OCI-M2 (cell line): ENCODE measurements around the gene VPS51.
"Not testable (repeated sequence)": the region's sequence is repeated elsewhere in the genome, so short reads cannot be mapped to it uniquely, and the experiment has no call there.

Experiments
- DNase-seq: peaks from one replicate; lab custom pipeline; 2025; ENCODE audit not compliant: unreplicated experiment; lab: John Stamatoyannopoulos, UW

Gene VPS51

DNA sequence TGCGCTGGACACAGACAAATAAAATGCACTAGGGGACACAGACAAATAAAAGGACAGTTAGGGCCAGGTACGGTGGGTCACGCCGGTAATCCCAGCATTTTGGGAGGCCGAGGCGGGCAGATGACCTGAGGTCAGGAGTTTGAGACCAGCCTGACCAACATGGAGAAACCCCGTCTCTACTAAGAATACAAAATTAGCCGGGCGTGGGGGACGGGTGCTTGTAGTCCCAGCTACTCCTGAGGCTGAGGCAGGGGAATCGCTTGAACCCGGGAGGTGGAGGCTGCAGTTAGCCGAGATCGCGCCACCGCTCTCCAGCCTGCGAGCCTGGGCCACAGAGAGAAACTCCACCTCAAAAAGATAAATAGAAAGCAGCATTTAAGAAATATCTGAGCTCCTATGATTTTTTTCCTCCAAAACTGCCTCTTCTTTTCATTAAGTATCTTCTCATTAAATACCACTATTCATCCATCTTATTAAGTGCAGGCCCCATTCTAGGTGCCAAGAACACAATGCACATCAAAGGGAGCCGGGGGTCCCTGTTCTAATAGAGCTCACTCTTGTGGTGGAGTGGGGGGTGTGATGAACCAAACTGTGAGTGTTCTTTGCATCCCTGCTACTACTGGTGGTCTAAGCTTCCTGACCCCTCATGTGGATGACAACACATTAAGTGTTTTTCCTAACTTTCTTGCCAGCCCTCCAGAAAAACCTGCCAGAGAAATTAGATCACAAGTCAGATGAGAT lies 22.3 kb downstream of the VPS51 start:
- no peak for DNase-seq

- not testable (repeated sequence) for DNase-seq
These were observed 23.1 kb downstream of the VPS51 start for GRCh38 chr11:65118891-65119669.

DNA sequence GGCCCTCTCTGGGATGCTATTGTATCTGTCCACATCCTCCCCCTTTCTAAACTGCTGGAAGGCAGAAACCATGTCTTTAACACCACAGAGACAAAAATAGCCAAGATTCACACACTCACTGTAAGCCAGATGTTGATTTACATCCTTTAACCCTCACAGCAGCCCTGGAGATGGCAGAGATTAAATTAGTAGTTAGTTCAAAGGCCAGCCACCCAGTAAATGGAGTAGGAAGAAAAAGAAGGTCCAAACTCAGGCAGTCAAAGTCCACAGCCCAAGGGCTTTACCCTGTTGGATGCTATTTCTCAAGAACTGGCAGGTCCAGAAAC lies 23.6 kb downstream of the VPS51 start:
- no peak for DNase-seq

DNA sequence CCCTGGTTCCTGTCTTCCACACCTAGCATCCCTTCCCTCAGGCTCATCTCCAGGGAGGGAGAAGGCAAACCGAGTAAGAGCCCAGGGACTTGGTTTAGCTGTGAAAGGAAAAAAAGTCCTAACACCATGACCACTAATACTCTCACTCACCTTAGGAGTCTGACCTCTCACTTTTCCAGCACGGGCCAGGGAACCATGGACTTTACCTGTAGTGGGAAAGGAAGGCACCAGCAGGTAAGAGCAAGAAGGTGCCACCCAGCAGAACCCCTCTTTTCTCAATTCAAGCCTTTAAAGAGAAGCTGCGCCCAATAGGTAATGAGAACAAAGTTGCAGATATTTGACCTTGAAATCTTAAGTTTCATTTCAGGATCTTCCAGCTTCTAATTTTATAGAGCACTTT lies 24.8 kb downstream of the VPS51 start:
- no peak for DNase-seq

DNA sequence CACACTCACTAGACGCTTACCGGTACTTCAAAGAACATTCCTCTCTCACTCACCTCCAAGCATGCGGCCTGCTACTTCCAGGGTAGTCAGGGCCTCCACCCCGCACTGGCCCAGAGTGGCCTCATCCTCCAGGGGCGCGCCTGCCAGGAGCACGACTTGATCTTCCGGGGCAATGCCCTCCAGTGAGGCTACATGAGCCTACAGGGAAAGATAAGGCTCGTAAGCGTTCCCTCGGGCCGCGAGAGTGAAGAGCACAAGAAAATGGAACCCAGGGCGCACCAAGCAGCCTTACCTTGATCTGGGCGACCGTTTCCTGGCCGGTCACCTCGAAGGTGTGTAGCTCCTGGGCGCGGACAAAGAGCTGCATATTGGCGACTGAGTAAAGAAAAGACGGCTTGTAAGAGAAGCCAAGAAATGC lies 25.4 kb downstream of the VPS51 start:
- no peak for DNase-seq

- peak; percentile 83 for DNase-seq
These were observed 26.1 kb downstream of the VPS51 start, which contains the start of the genes FAU and MRPL49 for GRCh38 chr11:65121865-65122696. Gene FAU, minus strand, starts transcription at chr11:65122134. Its CDS starts 321 bp downstream, at chr11:65121813. Gene MRPL49, plus strand, starts transcription at chr11:65122321. Its CDS starts 26 bp downstream, at chr11:65122347.

GRCh38 chr11:65124480-65125196 lies 28.6 kb downstream of the VPS51 start:
- DNase-seq: no peak

- no peak for DNase-seq
These were observed 29.4 kb downstream of the VPS51 start for GRCh38 chr11:65125197-65126056.

DNA sequence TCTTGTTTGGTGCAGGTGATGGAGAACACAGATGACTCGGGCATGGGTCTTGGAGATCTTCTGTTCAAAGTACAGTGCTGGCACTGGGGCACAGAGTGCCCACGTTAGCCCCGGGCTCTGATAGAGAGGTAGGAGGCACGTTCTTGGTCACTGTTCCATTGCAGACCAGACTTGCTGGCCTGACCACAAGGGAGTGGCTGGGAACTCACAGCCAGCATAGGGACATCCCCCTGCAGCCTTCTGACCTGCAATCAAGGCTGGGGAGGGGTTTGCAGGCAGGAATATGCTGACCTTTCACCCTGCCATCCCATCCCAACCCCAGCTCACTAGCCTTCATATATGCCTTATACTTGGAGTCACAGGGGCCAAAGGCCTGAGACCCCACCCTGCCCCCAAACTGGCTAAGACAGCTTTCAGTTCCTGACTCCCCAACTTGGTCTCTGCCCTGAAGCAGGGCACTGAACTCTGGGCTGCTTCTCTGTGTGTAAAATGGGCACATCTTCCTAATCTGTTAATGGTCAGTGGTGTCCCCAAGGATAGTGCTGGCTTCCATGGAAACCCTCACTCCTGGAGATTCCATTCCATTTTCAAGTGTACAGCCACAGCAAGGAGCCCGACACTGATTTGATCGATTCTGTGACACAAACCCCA lies 30.7 kb downstream of the VPS51 start:
- DNase-seq: no peak

- no peak for DNase-seq
These were observed 31.6 kb downstream of the VPS51 start for GRCh38 chr11:65127473-65128181.

DNA sequence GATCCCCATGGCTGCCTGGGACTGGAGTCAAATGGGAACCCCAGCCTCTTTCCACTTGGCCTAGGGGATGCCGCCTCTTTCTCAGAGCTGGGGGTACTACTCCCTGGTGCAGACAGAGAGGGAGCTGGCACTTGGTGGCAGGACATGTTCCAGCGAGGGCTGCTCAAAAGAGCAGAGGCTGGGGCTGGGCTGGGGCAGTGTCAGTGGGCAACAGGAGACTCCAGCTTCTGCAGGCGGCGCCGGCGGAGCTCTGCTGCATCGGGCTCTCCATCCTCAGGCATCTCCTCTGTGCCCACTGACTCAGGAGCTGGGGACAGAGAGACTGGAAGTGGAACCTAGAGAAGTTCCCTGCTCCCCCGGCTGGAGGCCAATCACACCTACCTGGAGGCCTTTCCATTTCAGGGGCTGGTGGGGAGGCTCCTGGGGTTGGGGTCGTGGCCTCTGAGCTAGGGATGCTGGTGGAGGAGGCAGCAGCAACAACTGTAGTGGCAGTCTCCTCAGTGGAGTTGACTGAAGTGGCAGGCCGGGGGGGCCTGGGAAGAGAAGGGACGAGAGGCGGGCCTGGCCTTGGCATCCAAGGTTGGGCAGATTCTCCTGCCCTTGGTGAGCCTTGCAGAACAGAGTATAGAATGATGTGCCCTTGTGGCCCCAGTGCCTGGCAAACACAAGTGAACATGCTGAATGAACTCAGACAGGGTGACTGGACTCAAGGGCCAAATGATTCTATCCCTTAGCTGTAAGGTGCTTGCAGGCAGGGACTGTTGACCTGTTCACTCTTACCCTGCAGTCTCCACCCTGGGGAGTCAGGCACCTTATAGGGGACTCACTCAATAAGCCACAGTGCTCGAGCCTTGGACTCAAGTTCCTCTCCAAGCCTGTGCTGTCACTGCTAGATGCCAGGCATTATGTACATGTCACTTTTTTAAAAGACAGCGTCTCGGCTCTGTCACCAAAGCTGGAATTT lies 32.5 kb downstream of the VPS51 start:
- DNase-seq: no peak

DNA sequence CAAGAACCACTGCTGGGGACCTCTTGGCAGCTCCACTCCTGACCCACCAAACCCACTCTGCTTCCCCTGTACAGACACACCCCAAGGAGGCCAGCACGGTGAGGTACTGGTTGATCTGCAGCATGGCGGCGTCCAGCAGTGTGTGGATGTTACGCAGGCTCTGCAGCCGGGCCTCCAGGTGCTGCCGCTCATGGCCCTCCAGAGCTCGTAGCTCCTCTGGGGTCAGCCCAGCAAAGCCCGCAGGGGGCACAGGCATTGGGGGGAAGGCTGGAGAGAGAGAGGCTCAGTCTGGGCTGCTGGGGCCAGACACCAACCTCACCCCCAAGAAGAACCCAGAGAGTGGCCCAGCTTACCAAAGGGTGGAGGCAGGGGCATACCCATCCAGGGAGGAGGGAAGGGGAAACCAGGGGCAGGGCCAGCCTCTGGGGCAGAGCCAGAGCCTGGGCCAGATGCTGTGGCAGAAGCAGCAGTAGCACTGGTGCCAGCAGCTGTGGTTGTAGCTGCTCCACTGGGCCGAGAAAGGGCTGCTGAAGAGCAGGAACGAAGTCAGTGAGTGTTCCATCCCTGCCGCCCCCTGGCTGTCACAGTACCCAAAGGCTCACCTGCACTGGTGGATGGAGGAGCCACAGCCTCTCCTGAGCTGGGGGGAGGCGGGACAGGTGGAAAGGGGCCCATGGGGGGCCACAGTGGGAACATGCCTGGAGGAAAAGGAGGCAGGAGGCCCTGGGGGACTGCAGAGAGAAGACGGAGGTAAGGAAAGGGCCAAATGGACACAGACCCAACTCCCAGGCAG lies 33.8 kb downstream of the VPS51 start:
- DNase-seq: no peak

DNA sequence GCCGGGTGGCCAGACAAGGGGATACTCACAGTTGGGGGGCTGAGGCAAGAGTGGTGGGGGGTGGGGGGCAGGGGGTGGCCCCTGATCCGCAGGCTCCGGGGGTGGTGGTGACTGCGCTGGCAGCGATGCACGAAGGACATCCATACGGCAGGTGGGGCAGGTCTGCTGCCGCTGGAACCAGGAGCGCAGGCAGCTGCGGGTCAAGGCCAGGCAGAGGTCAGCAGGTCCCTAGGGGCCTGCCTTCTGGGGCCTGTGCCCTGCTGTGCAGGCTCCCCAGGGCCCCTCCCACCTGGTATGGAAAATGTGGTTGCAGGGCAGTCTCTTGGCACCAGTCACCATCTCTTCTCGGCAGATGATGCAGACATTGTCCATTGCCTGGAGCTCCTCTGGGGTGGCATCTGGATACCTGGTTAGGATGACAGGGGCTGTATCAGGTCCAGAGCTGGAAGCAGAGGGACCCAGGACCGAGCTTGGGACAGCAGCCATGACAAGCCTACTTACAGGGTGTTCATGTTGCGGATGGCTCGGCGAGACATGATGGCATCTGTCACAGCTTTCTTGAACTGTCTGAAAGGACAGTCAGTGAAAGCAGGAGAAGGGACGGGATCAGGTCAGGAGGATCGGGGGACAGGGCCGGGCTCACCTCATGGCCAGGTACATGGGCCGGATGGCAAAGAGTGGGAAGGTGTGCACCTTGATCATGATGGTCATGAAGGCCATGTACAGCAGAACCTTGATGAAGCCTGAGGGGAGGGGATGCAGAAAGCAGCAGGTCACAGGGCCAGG lies 34.8 kb downstream of the VPS51 start:
- DNase-seq: no peak

- DNase-seq: no peak
These were observed 35.4 kb downstream of the VPS51 start for GRCh38 chr11:65131417-65131776.

DNA sequence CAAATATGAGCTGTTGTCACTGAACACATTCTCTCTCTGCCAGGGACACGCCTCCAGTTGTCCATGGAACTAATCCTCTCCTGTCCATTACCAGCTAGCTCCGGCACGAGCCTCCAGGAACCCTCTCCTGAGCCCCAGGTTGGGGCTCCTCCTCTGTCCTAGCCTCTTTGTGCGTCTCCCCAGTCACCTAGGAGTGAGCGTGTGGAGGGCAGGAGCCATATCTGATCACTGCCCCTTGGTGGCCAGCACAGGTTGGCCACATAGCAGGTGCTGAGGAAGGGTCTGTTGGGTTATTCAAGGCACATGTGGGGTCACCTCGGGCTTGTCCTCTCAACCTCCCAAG lies 35.9 kb downstream of the VPS51 start:
- no peak for DNase-seq

DNA sequence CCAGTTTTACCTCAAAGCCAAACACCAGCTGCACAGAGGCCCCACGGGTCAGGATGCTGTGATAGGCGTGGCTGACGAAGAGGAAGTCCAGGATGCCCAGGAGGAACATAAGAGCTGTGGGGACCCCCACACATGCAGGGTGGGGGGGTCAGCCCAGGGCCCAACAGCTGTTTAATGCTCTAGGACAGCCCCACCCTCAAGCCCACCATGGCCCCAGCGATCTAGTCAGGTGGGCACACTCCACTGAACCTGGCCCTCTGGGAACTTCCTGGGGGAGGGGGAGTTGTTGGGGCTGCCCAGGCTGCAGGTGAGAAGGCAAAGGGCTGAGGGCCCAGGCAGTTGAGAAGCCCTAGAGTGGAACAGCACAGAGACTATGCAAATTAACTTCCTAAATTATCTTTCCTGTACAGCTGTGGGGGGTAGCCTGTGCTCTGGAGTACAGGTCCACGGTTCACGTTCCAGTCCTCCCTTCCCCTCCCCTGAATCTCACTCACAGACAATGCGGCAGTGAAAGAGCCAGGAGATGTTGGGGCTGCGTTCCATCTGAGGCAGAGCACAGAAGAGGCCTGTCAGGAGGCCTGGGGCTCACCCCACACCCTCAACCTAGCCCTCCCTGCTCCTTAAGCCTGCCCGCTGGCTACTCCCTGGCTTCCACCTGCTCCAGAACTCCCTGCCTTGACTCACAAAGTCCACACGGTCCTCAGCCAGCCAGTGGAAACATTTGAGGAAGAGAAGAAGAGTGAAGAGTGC lies 36.4 kb downstream of the VPS51 start:
- no peak for DNase-seq
